NCI-H1436 treated with DMSO at 0.1 percent for 48 hours (cell line): Measurements from ENCODE around the gene PNLDC1.
"Not testable (repeated sequence)": the region's sequence is repeated elsewhere in the genome, so short reads cannot be mapped to it uniquely, and the experiment has no call there.

Experiments used
- DNase-seq: peaks from one replicate; lab custom pipeline; 2025; lab: John Stamatoyannopoulos, UW

The PNLDC1 gene

DNA sequence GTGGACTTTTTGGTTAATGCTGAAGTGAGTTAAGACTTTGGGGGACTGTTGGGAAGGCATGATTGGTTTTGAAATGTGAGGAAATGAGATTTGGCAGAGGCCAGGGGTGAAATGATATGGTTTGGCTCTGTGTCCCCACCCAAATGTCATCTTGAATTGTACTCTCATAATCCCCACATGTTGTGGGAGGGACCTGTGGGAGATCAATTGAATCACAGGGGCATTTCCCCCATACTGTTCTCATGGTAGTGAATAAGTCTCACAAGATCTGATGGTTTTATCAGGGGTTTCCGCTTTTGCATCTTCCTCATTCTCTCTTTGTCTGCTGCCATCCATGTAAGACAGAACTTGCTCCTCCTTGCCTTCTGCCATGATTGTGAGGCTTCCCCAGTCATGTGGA lies 49.8 kb downstream of the PNLDC1 start:
- not testable (repeated sequence) for DNase-seq

DNA sequence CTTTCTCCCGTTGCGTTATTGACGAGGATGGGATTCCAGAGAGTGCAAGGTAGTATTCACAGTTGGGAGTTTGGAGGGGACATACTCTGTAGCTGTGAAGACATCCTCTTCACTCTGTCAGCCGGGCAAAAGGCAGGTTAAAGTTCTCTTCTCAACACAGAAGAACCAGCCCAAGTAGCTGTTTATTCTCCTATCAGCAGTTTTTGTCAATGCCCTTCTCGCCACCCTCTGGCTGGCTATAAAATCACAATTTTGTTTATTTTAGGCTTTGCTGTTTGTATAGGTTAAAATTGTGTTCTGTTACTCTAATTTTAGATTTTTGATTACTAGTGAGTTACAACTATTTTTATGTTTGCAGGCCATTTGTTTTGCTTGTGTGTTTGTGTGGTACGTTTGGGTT lies 52.8 kb downstream of the PNLDC1 start:
- no peak for DNase-seq

DNA sequence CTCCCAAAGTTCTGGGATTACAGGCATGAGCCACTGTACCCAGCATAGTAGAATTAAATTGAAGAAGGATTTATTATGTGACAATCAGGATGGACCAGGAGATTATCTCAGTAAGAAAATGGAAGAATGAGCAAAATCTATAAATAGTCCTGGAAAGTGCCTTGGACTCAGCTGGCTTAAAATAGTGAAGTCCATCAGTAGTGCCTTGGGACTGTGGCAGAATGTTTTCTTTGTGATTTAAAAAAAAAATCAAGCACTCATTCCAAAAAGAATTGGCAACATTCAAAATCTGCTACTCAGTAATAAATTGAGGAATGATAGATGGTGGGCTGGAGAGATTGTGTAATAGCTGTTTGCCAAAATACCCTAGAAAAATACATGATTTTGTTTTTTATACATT lies 53.7 kb downstream of the PNLDC1 start:
- no peak for DNase-seq

DNA sequence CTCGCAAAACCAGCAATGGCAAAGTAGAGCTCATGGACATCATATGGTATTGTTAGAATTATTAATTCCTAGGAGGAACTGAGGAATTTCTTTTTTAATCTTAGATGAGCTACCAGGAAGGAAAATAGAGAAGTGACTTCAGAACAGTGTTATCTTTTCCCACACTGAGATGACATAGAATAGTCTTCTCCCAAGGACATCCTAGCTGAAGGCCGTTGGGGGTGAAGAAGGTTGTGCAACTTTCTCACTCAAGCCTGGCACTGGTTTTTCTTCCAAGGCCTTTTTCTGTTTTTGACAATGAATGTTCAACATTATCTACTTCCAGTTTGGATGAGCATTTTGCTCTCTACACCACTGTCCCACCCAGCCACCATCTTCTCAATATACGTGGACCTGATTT lies 54.9 kb downstream of the PNLDC1 start:
- no peak for DNase-seq

DNA sequence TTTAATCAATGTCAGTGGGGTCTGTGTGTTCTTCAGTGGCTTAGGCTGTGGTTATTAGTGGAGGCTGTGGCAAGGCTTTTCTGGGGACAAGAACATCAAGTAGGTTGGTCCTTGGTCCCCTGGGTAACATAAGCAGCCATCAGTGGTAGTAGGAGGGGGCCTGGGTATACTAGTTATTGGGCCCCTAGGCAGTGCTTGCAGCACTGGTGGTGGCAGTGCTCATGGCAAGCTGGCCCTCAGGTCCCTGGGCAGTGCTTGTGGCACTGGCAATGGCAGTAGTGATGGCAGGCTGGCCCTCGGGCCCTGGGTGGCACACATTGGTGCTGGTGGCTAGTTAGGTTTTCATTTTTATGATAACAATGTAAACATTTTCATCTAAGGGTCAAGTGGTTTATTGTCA lies 58.2 kb downstream of the PNLDC1 start:
- DNase-seq: no peak

DNA sequence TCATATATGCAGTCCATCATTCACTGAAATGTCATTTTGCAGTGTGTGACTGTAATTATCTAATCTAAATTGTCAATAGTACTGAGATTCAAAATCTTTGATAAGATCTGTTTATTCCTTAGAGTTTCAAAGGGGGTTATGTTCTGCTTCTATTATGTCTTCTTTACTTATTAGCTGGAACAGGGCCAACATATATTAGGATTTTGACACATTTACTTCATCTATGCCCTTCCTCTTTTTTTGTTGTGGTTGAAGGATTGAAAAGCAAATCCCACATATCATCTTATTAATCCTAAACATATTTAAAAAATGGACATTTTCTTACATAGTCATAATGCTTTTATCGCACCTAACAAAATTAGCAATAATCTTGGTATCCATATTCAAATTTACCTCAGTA lies 60.4 kb downstream of the PNLDC1 start:
- no peak for DNase-seq

DNA sequence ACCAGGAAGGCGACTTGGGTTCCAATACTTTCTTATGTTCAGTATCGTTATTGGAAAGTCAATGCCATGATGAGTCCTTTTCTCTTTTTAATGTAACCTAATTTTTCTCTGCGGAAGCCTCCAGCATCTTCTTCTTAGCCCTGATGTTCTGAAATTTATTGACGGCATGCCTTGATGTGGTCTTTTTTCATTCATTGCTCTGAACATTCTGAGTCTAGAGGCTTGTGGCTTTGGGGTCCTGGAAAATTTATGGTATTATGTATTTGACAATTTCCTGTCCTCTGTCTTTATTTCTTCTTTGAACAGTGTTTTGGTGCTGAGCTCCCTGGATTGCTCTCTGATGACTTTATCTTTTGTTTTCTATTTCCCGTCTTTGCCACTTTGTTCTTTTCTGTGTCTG lies 62.0 kb downstream of the PNLDC1 start:
- DNase-seq: no peak

DNA sequence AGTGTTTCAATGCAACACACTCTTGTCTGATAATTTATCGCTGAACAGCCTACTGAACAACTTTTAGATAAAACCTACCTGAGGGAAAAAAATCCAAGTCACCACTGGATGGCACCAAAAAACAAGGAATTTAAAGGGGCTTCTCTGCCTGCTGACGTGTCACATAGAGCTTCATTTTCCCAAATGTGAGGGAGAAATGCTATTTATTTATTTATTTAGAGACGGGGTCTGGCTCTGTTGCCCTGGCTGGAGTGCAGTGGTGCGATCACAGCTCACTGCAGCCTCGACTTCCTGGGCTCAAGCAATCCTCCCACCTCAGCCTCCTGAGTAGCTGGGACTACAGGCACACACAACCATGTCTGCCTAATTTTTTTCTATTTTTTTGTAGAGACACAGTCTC lies 63.3 kb downstream of the PNLDC1 start:
- not testable (repeated sequence) for DNase-seq

DNA sequence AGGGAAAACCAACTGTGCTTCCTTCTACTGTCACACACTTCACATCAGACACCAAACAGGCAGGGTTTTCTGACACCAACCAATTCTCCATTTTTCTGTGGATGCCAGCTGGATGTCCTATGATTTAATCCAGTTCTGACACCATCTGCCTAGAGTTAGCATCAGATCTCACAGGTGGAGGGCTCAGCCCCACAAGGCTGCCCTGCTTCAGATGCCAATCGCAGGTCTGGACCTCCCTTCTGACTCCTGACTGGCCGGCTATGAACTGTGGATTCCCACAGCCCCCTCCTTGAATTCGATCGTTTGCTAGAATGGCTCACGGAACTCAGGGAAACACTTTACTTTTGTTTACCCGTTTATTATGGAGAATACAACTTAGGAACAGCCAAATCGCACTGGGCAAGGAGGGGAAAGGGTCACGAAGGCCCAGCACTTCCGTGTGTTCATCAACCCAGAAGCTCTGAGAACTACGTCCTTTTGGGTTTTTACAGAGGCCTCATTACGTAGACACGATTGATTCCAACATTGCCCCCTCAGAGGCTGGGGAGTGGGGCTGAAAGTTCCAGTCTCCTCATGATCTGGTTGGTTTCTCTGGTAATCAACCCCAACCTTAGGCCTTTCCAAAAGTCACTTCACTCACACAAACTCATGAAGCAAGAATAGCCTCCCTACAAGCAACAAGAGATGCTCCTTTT lies 65.3 kb downstream of the PNLDC1 start:
- no peak for DNase-seq

DNA sequence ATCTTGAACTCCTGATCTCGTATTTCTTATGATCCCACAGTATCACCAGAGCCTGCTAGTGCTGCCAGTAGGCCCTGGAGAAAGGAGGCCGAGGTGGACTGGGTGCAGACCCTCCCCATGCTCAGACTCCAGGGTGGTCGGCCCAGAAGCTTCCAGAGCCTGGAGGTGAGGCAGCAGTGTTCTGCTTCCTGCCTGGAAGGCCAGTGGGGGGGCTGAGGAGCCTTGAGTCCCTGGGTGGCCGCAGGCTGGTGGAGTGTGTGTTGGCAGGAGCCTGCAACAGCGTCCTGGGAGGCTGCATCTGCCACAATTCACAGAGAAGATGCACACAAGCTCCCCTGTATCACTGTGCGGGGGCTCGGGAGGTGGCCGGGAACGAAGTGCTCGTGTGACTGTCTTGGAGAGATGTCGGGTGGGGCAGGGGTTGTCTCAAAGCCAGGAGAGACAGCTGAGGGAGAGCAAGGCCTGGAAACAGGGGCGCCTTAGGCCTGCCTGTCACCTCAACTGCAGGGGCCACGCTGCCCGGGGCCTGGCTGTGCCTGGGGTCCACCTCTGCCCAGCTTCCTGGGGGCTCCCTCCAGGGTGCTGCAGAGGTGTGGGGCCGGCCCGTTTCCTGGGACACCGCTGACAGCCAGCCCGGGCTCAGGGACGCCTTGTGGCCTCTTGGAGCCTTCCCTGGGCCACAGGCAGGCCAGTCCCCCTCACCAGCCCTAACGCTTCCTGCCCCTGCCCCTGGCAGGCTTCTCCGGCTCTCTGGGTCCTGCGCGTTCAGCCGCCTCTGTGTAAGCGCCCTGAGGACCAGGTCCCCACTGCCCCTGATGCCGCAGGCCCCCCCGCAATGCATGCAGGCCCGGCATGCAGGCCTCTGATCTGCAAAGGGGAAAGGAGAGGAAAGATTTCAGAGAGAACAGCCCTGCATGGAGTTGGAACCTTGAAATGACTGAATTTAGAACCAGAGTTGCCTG lies 66.5 kb downstream of the PNLDC1 start:
- DNase-seq: no peak
